HEK293T (cell line): ENCODE results near the gene TXNIP.

ENCODE experiments used
- FOXK2 ChIP-seq: fragments of 450-650 bp; IDR thresholded peaks from 2 replicates; pipeline ENCODE4 v1.6.1; 2016; ENCODE audit warnings: mild to moderate bottlenecking
- HDGF ChIP-seq: fragments of 450-650 bp; IDR thresholded peaks from 2 replicates; pipeline ENCODE4 v1.6.1; 2017; ENCODE audit warnings: antibody characterized with exemption, borderline replicate concordance

- no peak for TF ChIP-seq FOXK2
- TF ChIP-seq HDGF: no peak
Measured at GRCh38 chr1:145960468-145961108, 35.8 kb downstream of the TXNIP start.
